ENCODE results near the gene SRRD.

Gene SRRD

DNA sequence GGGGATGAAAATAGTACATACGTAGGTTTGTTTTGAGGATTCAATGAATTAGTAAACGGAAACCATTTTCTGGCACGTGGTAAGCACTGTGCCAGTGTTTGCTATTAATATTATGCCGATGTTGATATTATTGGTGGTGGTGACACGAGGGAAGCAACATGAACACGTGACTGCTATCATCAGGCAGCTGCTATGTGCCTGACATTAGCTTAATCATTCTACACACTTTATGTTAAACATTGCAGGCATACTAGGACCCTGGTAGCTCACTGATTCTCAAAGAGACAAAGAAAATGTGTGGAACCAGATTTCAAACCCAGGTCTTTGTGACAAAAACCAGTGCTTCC is 656 bp downstream of the SRRD start:
- DNase-seq: no peak

DNA sequence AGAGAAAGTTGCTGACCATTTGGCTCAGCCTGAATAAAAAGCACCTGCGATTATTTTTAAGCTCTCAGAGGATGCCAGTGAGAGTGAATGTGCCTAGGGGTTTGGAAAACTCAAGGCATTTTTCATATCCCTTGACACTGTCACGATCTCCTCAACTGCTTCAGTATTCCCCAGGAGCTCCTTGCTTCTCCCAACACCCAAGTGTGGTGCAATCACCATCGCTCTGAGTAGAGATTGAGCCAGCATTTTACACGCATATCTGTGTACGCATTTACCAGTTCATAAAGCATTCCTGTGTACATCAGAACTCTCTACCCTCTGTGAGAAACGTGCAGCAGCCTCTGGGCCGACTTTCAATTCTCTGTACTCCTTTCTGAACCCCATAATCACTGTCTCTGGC is 1.3 kb downstream of the SRRD start:
- DNase-seq: no peak

DNA sequence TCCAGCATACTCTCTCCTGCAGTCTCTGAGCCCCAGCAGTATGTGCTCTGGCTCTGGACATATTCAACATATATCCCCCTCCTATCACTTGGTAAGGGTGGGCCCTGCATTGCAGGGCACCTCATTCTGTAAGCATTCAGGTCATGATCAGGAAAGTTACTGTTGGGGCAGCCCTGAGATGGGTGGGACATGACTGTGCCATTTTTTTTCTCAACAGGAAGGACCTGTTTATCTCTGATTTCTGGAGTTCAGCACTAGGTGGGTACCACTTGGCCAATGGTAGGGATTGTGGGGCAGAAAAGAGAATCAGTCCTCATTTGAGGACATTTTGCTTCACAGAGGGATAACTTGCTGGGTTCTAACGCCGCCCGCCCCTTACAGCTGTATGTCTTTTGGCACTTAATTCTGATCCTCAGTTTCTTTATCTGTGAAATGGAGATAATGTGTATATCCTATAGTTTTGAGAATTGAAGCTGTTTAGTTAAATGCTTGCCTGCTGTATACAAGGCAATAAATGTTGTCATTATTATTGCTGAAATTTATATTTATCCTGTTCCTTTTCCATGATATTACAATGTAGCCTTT is 2.2 kb downstream of the SRRD start:
- DNase-seq: no peak

DNA sequence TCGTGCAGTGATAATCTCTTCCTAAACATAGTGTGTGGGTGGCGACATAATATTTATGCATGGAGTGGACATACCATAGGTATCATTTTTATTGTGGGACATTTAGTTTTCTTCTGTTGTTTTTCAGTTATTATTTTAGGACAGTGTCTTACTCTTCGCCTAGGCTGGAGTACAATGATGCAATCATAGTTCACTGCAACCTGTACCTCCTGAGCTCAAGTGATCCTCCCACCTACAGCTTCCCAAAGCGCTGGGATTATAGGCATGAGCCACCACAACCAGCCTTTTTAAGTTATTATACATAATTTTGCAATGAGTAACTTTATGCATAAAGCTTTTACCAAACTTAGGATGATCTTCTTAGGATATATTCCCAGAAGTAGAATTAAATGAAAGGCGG is 2.7 kb downstream of the SRRD start:
- no peak for DNase-seq

DNA sequence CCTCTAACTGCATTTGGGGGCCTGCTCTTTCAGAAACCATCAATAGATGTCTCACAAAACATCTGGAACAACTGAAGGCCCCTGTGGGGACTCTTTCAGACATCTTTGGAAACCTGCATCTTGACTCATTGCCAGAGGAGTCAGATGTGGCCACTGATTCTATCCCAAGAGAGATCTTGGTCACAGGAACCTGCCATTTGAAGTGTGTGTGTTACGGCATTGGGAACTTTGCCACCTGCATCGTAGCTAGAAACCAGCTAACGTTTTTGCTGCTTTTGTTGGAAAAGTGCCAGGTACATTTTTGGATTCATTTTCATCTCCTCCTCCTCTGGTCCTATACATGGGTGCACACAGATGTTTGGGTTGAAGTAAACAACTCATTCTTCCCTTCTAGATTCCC is 4.3 kb downstream of the SRRD start:
- DNase-seq: no peak

DNA sequence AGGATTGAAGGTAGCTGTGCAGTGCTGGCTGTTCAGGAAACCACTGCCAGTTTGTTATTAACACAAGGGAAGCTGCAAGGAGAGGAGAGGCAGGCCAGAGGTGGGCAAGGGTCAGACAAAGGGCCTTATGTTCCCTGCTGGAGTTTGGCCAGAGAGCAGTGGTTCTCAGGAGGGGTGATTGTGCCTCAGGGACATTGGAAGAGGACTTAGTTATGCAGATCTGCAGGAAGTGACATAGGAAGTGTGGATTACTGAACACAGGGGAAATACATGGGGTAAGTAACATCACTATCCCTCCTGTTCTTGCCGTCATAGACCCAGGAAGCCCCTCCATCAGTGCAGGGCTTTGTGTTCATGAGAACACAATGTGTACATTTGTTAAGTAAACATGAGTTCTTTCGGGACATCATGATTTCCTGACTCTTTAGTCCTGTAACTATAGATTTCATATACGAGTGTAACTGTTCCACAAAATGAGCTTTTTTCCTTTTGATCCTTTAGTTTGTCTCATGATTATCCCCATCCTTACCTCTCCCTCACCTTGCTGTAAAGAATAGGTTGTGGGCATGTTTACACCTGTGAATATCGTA is 5.9 kb downstream of the SRRD start:
- DNase-seq: no peak

DNA sequence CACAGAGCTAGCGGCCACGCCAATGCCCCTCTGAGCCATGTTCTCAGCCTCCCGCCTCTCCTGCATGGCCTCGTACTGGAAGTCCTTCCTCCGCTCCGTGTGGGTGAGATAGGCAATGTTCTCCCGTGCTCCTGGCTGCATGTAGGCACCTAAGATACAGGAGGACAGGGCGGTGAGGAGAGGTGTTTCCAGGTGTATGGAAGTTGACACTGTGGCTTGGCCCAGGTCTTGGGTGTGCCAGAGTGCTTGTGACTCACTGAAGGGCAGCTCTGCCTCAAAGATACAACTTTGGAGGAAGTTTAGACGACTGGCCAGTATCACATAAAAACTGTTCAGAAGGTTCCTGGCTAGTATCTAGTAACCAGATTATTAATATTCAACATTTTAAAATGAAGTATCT is 8.5 kb downstream of the SRRD start:
- no peak for DNase-seq

DNA sequence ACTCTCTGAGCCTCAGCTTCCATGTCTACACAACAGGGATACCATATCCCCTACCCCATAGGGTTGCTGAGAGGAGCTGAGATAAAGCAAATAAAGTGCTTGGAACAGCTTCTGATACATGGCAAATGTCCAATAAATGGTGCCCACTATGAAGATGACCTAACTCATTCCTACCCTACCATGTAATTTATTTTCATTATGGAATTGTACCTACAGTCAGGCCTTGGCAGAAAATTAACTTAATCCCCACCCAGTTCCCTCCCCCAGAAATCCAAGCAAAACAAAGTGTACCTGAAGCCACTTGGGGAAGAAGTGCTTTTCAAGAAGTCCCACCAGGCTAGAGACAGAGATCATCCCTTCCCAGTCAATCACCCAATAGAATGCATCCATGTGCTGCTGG is 10.8 kb downstream of the SRRD start:
- no peak for DNase-seq

DNA sequence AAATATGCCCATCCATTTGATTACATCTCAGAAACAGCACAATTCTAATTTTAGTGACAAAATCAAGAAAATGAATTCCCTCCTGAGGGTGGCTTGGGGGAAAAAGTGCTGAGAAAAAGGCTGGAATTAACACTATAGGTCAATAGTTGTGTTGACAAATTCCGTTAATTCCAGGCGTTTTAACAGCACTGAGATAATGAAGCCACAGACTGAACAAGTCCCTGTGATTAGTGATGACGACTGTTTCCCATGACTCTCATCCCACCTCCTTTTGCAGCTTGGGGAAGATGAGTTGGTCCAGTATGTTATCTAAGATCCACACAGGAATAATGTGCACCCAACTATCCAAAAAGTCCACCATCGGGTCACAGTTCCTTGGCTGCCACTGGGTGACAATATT is 12.8 kb downstream of the SRRD start:
- DNase-seq: no peak

DNA sequence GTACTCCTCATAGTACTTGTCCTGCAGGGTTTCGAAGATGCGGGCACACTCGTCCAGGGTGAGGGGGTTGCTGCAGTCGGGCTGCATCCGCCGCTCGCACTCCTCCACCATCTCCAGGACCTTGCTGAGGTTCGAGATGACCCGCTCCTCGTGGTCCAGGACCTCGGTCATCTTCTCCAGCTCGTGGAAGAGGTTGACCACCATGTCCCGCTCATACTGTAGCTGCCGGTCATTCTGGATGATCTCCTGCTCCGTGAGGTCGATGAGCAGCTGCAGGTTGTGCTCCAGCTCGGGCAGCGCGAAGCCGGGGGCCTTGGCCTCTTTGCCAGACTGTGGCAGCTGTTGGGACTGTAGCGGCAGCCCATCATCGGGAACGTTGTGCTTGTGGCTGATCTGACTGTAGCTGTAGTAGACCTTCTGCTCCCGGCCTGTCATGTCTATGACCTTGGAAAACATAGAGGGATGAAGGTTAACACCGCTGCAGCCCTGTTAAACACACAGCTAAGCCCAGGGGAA is 15.6 kb downstream of the SRRD start:
- DNase-seq: no peak

DNA sequence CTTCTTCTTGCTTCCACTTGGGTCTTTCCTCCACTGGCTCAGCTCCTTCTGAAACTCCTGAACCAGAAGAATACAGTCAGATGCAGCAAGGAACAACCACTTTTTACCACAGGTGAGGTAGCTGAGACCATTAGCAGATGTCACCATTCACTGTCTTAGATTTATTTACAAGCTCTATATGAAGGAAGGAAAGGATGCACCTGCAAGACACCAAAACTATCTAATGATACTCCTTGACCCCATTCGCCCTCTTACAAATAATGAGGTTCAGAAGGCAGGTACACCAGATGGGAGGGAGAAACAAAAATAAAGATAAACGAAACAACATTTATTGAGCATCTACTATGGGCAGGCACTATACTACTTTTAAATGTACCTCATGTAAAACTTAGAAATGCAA is 18.3 kb downstream of the SRRD start:
- no peak for DNase-seq

DNA sequence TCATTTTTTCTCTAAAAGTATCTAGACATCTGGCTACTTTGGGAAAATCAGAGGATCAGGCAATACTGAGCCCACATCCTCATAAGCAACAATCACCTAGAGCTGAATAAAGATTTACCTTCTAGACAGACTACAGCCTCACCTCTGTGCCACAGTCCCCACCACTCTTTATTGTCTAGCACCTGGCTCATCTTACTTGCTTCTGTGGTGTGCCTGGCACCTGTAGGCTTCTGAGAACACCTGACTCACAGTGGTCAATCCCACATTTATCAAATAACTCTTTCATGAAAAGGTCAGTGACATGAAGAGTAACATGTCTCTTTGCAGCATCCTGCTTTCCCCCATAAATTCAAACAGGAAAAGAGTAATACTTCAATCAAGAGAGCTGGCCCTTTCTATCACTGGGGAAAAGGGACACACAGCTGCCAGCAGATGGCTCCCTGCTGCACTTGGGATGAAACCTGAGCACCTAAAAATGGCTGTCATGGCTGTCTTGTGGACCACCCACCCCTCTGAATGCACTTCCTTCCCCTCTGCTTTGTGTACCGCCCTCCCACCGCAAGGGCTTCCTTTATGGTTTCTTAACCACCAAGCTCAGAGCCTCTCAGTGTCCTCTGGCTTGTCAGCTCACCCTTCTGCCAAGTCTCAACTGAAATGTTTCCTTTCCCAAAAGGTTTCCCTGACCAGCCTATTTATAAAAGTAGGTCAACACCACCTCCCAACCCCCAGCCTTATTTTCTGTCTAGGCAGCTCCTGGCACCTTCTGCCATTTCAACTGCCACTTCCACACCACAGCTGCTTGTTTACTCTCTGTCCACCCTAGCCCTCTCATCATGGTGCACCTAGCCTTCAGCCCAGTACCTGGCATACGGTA is 19.2 kb downstream of the SRRD start:
- DNase-seq: peak; percentile 49

DNA sequence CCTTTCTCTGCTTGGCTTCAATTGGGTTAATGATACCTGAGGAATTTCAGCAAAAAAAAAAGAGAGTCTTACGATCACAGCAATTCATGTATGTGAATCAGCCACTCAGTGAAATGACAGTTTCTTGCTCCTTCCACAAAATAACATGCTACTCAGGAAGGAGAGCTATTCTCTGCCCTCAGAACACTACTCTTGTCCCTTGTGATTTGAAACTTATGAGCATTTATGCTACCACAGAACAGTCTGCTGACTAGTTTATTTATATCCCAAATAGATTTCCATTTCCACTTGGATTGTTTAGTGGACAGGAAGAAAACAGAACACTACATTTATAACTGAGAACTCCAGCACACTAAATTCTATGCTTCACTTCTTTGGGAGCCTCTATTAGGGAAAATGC is 20.1 kb downstream of the SRRD start:
- DNase-seq: no peak

DNA sequence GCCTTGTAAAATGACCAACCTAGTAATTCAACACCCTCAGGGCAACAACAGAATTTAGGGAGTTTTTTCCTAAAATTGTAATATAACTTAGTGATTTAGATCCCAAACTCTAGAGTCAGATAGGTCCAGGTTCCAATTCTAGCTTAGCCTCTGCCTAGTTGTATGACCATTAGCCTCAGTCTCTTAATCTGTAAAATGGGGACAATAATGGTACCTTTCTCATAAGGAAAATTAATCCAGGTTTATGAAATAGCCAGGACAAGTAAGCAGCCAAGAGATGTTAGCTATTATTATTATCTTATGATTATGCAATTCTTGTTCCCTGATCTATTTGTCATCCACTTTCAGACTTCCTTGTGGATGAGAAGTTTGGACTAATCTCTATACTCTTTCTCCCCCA is 24.5 kb downstream of the SRRD start:
- DNase-seq: no peak

DNA sequence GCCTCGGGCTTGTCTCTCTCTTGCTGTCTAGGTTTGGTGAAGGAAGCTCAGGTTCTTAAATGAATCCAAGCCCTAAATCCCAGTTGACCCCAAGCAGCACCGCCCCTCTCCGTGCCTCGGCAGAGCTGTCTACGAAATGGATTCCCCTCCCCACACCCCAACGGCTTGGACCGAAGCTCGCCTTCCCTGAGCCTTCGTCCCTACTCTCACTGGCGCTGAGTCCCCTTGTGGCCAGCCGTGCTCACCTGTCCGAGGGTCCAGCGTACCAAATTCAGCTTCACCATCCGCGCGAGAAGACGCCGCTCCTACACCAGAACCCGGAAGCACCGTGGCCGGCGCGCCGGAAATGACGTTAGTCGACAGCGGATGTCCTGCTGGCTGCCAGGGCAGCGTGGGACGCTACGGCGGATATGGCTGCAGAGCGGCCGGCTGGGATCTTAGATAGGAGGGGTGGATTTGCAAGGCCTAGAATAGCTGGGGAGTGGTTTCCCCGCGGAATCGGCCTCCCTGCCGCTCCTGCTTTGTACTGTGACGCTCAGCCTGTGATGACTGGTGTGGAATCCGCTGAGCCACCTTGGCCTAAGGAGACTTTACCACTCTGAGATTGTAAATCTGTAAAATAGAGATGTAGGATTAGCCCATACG is 28.6 kb downstream of the SRRD start, which contains the start of gene TFIP11:
TFIP11 (minus strand) TSS at position 325 of the 645 bp plus-strand sequence. CDS start 2,201 bp downstream, outside the sequence.
- peak; percentile 97 for DNase-seq

DNA sequence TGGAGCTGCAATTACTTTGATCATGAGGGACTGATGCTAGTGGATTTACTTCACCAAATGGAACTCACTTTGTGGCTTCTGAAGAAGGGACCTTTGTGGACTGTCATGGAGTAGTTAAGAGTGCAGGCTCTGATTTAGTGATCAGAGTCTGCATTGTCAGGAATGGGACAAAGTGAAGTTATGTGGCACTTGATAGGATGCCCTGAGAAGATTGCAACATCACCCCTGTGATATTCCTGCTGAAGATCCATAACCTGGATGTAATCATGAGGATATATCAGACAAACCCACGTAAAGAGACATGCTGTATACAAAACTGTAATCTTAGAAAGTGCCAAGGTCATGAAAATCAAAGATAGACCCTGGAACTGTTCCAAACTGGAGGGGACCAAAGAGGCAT is 30.2 kb downstream of the SRRD start:
- no peak for DNase-seq

DNA sequence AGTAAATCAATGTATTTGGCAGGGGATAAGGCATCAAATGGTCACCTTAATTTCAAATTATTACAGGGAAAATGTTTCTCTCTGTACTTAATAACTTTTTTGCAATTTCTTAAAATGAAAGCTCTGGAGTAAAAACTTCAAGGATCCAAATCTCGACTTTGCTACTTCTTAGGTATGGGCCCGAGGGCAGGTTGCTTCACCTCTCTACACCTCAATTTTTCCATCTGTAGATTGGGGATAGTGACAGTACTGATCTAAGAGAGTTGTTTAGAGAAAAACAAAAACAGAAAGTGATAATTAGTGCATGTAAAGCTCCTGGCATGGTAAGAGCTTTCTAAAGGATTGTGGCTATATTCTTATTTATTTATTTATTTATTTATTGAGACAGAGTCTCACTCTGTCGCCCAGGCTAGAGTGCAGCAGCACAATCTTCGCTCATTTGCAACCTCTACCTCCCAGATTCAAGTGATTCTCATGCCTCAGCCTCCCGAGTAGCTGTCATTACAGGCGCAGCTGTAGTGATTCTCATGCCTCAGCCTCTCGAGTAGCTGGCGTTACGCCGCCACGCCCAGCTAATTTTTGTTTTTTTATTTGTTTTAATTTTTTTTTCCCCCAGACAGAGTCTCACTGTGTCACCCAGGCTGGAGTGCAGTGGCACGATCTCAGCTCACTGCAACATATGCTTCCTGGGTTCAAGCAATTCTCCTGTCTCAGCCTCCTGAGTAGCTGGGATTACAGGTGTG is 30.9 kb downstream of the SRRD start:
- no peak for DNase-seq

DNA sequence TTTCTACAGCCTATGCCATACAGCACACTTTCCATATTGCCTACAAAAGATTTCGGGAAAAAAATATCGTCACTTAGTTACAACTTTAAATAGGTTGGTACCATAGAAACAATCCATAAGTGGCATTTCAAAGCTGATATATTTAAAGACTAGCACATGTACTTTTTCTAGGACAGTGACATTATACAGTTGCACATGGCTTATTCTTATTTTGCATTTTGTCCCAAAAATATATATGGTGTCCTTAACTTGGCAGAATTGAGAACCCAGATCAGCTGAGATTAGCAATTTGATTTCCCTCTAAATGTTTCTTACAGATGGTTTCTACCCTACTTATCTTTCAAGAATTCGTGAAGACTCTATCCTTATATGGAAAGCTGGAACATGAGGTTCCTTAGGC is 32.3 kb downstream of the SRRD start:
- DNase-seq: no peak

DNA sequence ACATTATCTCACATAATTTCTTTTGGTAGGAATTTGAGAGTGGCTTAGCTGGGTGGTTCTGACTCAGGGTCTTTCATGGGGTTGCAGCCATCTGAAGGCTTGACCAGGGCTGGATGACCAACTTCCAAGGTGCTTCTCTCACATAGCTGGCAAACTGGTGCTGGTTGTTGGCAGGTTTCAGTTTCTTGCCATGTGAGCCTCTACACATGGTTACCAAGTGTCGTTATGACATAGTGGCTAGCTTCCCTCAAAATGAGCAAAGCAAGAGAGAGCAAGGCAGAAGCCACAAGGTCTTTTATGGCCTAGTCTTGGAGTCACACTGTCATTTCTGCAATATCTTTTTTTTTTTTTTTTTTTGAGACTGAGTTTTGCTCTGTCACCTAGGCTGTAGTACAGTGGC is 32.8 kb downstream of the SRRD start:
- DNase-seq: no peak

DNA sequence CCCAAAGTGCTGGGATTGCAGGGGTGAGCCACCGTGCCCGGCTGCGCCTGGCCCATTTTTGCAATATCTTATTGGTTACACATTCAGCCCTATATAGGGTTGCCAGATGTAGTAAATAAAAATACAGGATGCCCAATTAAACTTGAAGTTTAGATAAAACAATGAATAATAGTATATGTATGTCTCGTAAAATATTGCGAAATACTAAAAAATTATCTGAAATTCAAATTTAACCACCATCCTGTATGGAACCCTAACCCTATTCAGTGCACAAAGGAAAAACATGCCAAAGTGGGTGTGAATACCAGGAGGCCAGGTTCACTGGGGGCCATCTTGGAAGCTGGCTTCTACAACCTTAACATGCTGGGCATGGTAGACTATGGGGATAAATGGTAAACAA is 33.8 kb downstream of the SRRD start:
- DNase-seq: no peak

DNA sequence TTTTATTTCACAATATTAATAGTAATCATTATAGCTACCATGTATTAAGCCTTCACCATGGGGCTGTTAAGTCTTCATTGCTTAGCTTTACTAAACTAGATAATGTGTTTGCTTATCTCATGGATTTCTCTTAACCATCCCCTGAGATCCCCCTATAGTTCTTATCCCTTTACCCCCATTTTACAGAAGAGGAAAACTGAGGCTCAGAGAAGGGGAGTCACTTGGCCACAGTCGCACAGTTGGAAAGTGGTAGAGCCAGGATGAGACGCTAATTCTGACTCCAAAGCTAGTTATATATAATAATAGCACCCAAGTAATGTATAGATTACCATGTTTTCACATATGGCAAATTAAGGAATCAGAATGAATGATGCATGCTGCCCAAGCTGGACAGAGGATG is 38.3 kb downstream of the SRRD start:
- no peak for DNase-seq

DNA sequence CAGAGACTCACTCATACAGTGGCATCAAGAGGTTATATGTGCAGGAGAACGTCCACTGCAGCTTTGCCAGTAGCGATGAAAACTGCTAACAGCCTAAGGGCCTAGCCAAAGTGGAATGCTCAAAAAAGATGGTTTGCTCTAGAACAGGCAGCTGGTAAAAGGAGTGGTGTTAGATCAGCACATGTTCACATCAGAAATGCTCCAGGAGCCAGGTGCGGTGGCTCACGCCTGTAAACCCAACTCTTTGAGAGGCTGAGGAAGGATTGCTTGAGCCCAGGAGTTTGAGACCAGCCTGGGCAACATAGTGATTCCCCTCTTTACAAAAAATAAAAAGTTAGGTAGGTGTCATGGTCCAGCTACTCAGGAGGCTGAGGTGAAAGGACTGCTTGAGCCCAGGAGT is 38.9 kb downstream of the SRRD start:
- DNase-seq: no peak

DNA sequence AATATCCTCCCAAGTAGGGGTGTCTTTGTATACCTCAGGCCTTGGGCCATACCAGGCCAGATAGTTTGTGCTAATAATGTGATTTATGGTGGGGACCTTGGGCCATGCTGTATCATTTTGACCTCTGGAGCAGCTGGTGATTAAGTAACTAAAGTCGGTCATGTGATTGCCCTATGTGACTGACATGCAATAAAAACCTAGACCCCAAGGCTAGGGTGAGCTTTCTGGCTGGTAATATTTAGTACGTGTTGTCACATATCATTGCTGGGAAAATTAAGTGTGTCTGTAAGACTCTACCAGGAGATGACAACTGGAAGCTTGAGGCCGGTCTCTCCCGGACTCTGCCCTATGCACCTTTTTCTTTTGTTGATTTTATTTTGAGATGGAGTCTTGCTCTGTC is 41.2 kb downstream of the SRRD start:
- DNase-seq: no peak

Measured in stimulated activated CD4-positive, alpha-beta T cell treated with anti-CD3 and anti-CD28 coated beads, Interleukin-15, amount 100 ng/mL, for 24 hours (primary cell).